CD4-positive, alpha-beta T cell treated with Interleukin-21 for 1 hour (primary cell): ENCODE measurements around the gene STRIP2.

Experiments used
- DNase-seq: peaks from one replicate; pipeline ENCODE4 v3.0.0-alpha.2; 2020

The STRIP2 gene

DNA sequence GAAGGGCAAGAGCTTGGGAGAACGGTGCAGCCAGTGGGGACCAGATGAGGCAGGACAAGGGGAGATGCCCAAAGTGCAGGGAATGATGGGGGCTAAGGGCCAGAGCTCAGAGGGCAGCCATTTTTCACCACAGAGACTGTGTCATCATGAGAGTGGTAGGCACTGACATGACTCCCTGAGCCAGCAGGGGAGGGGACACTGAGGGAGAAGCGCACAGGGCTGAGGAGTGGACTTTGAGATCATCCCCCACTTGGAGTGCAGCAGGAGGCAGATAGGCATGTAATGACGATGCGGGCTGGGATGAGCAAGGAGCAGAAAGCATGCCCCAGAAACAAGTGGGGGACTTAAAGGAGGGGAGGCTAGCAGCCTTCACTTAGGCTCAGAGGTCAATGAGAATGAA lies 62.9 kb downstream of the STRIP2 start:
- no peak for DNase-seq

DNA sequence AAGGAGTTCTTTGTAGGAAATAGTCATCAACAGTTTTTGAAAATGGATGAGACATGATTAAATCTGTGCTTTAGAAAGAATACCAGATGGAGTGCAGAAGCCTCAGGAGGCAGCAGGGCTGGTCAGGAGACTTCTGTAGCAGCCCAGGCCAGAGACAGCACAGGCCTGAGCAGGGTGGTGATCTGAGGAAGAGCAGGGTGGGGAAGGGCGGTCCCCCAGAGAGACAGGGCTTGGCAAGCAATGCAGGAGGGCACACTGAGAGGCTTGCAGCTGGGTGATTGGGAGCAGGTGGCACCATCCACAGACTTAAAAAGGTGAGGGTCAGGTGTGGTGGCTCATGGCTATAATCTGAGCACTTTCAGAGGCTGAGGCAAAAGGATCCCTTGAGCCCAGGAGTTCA lies 63.8 kb downstream of the STRIP2 start:
- DNase-seq, result no peak

DNA sequence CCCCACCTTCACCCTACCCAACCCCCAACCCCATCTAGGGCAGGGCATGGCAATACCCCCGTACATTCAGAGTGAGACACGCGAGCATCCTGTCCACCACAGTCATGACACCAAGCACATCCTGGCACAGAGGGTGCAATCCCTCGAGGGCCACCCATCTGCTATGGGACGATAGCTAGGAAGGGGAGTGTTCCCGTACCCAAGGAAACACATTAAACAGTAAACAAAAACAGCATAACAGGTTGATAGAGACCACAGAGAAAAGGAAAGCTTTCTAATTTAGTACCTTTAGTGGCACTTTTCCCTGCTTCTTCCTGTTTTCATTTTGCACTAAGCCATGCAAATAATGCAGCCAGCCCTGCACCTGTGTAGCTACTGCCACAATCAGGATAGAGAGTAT lies 65.8 kb downstream of the STRIP2 start:
- DNase-seq, result no peak

DNA sequence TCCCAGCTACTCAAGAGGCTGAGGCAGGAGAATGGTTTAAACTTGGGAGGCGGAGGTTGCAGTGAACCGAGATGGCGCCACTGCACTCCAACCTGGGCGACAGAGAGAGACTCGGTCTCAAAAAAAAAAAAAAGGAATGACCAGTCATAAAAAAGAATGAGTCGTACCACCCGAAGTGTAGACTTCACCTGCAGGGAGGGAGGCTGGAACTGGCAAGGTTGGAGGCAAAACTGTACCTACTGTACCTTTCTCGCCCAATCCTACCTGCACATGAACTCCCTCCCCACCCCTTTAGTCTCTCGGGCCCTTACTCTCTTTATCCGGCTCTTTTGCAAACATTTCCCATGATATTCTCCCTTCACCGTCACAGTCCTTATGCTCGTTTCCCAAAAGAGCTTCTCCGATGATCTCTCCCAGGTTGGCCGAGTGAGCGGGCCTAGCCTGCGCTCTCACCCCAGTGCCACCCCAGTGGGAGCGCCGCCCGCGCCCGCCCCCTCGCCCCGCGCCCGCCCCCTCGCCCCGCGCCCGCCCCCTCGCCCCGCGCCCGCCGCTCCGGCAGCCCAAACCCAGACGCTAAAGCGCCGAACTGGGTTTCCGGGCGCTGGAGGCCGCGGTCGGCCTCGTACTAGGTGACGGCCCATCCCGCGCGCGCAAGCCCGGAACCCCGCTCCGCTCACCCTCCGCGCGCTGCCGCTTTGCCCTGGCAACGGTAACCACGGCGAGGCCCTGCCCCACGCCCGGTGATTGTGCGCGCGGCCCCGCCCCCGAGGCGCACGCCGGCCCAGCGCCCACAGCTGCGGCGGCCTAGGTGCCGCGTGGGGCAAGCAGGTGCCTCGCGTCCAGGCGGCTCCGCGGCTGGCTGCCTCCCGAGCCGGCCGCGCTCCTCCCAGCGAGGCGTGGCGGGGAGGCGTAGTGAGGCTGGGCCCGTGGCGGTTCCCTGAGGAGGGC lies 67.8 kb downstream of the STRIP2 start, which contains the start of gene SMKR1:
Gene SMKR1, plus strand, starts transcription at position 772 of the 948 bp plus-strand sequence. CDS start 294 bp downstream, outside the sequence.
- DNase-seq, result peak; percentile 96

DNA sequence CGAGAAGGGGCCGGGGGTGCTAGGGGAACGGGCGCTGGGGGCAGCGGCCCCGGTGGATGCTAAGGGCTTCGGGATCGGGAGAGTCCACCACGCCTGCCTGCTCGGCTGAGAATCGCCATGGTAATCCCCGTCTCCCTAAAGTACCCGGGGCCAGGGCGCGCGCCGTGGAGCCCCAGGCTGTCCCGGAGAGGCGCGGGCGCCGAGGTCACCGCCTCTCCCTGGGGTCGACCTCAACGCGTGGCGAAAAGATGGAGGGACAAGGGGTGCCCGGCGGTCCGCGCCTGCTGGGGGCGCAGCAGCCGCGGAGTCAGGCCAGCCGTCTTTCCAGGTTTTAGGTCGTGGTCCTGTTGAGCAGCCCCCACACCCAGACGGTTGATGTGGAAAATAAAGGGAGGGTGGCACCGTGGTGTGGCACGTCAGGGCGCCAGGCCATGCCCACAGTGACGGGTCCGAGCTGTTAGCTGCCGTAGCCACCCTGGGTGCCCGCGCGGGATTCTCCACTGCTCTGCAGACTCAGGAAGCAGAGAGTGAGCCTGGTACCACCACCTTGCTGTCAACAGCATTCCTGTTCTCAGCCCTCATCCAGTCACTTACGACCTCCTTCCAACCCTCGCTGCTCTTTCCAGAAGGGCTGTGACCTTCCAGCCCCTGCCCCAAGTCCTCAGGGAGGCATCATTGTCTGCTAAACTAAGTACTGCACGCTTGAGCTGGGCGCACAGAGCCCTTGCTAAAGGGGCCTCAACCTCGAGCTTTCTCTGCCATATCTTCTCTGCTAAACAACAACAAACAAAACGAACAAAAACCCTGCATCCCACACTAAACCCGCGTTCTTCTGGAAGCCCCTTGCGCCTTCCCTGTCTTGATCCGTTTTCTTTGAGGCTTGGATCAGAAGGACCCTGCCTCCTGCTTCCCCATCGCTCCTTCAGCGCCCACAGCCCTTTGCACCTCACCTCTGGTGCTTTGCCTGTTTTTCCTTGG lies 68.8 kb downstream of the STRIP2 start:
- DNase-seq, result peak; percentile 17

DNA sequence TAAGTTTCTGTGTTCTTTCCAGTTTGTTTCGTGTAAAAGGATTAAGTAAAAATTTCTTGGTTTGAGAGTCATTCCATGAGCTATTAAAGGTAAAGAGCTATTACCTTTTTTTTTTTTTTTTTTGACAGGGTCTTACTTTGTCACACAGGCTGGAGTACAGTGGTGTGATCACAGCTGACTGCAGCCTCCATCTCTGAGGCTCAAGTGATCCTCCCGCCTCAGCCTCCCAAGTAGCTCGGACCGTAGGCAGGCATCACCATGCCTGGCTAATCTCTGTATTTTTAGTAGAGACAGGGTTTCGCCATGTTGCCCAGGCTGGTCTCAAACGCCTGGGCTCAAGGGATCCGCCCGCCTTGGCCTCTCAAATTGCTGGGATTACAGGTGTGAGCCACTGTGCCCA lies 69.5 kb downstream of the STRIP2 start:
- DNase-seq, result no peak

DNA sequence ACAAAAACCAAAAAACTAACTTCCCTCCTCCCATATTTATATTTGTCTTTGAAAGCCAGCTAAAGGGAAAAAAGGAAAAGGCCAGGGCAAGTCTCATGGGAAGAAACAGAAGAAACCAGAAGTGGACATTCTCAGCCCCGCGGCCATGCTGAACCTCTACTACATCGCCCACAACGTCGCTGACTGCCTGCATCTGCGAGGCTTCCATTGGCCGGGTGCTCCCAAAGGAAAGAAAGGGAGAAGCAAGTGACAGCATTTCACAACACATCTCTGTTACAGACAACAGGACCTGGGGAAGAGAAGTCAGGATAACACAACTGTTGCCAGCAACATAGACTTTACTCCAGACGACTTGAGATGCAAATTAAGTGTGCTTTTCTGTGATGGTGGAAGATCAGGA lies 78.0 kb downstream of the STRIP2 start:
- no peak for DNase-seq

DNA sequence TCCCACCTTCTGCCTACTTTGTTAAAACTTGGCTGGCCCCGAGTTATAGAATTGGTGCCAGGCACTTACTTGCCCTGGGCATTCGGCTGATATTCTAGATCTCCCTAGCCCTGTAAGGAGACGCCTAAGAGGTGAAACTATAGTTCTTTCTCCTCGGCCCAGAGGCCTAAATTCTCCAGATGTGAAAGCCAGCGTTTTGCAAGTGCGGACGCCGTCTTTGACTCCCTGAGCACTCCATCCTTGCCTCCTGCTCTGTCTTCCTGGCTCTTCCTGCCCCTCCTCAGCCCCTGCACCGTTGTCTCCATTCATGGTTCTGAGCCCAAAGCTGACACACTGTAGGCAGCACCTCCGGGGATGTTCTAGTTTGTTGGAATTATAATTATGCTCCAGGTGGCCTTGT lies 79.3 kb downstream of the STRIP2 start:
- no peak for DNase-seq

DNA sequence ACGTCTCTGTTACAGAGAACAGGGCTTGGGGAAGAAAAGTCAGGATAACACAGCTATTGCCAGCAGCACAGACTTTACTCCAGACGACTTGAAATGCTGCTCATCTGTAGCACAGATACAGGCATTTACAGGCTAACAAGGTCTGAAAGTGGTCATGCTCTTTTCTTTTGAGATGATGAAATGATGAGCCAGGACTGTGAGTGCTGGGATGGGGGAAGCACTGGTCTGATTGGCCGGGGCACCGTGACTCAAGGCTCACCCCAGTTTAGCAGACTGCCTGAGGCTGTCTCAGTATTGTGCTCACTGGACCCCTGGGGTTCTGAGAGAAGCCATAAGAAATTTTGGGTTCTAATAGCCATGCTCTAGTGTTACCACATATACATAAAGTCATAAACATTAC lies 80.5 kb downstream of the STRIP2 start:
- no peak for DNase-seq

DNA sequence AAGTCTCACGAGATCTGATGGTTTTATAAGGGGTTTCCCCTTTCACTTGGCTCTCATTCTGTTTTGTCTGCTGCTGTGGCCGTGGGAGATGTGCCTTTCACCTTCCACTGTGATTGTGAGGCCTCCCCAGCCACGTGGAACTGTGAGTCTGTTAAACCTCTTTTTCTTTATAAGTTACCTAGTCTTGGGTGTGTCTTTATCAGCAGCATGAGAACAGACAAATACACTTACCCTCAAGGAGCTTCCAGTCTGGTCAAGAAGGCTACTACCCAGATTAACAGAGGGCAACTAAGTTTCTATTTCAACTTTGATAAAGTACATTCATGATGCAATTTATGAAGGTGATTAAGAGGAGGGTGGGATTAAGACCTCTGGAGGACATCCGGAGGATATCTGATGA lies 81.1 kb downstream of the STRIP2 start:
- DNase-seq, result no peak

DNA sequence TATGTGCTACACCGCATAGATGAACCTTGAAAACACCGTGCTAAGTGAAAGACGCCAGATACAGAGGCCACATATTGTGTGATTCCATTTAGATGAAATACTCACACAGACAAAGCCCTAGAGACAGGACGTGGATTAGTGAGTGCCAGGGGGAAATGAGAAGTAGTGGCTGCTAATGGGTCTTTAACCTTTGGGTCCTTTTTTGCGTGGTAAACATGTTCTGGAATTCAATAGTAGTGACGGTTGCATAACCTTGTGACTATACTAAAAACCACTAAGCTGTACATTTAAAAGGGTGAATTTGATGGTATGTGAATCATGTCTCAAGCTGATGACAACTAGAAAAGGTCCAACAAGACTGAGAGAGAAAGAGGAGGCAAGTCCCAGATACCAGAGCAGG lies 83.7 kb downstream of the STRIP2 start:
- no peak for DNase-seq

DNA sequence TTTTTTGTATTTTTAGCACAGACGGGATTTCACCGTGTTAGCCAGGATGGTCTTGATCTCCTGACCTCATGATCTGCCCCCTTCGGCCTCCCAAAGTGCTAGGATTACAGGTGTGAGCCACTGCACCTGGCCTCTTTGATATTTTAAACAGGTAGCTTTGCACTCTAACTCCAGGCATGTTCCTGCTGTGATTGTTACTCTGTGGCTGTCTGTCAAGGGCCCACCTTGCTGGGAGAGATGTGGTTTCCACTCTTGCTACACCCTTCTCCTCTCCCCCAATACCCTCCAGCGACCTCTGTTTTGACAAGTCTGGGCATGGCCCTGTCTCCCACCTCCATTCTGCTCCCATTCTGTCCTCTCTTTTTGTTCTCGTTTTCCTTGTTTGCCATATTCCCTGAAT lies 85.2 kb downstream of the STRIP2 start:
- no peak for DNase-seq

DNA sequence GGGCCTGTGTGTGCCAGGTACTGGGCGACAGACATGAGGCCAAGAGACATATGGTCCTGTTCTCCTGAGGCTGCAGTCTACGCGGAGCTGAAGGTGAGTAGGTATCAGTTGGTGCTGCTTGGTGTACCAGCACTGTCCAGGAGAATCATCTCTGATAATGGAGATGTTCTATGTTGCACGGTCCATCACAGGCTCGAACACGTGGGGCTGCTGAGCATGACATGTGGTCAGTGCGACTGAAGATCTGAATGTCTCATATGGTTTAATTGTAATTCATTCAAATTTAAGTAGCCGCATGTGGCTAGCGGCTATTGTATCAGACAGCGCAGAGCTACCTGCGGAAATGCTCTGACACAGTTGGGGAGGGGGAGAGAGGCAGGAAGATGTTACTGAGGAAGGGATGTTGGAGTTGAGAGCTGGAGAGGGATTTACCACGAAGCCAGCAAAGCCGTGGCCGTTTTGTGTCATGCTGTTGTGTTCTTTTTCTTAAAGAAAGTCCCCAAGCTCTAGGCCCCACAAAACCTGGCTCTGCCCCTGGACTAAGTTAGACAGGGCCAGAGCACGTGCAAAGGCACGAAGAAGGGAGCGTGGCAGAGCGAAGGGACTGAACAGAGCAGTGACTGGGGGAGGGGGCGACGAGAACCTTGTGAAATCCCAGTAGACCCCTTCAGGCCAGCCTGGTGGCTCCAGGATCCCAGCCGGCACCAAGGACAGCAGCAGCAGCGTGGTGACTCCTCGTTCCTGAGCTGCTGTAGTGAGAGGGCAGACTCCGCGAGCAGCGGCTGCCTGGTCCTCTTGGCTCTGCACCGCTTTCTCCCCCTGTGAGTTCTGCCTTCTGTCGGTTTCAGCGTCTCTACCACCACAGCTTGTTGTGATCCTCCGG lies 88.1 kb downstream of the STRIP2 start:
- DNase-seq, result no peak

DNA sequence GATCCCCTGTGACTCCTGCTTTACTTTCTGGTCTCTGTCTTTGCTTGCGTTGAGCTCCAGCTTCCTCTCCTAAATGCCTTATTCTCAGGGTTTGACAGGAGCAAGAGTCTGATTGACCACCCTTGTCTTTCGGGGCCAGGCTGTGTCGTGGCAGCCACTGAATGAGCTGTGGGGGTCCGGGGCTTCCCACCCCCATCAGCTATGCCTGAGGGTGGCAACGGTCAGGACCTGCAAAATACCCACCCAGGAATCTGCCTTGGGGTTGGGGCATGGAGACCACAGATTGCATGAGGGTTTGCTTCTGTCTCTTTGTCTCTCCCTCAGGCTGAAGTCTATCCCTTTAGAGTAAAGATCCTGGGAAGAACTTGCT lies 88.7 kb downstream of the STRIP2 start:
- DNase-seq, result no peak

DNA sequence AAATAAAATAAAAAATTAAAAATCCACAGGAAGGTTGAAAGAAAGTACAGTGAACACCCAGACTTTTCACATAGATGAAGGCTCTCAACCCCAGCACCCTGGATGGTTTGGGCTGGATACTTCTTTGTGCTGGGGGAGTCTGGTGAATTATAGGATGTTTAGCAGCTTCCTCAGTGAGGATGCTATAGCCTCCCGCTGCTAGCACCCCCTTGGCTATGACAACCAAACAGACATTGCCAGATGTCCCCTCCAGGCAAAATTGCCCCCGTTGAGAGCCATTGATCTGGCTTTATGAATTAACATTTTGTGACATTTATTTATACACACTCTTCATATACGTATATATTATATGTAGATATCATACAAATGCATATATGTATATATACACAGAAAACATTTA lies 89.7 kb downstream of the STRIP2 start:
- DNase-seq, result no peak

DNA sequence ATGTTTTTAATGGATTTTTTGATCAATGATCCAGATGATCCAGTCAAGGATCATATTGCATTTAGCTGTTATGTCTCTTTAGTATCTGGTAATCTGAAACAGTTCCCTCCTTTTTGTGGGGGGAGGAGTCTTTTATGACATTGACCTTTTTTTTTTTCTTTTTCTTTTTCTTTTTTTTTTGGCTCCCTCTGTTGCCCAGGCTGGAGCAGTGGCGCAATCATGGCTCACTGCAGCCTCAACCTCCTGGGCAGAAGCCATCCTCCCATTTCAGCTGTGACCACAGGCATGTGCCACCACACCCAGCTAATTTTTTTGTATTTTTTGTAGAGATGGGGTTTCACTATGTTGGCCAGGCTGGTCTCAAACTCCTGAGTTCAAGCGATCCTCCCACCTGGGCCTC lies 90.2 kb downstream of the STRIP2 start:
- DNase-seq, result peak; percentile 13

DNA sequence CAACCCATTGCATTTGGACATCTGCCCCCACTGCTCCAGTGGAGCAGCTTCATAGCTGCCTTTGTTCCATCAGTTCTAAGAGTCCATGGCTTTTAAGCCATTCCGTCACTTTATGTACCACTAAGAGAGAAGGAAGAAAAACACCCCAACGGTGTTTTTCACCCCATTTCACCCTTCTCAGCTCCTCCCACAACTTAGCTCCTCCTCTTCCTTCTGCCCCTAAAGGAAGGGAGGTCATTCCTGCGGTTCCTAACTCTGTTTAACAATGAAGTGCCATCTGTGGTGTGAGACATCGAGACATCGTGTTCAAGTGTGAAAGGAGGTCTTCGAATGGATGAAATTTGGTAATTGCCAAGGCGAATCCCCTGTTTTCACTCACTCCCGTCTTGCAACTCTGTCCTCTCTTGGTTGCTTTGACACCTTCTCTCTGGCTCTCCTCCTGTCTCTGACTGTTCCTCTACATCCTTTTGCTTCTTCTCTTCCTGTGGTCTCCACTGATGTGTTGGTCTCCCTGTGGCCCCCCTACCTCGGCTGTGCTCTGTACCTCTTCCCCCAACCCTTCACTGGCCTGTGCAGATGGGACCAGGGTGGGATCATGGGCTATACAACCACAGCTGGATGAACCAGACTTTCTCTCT lies 91.1 kb downstream of the STRIP2 start:
- DNase-seq, result no peak

DNA sequence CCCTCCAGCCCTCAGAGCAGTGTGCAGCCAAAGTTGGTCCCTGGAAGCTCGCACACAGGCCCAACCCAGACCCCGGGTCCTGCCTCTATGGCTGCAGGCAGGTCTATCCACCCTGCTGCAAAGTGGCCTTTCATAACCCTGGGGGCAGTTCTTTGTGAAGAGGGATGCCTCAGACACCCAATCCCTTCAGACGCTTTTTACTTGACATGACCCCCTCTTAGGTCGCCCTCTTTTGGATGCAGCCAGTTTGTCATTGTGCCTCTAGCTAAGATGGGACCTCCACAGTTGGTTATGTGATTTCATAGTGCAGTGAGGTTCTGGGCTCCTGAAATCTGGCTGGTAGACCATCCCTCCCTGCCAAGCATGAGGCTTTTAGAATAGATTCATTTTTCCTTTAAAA lies 95.4 kb downstream of the STRIP2 start:
- no peak for DNase-seq

DNA sequence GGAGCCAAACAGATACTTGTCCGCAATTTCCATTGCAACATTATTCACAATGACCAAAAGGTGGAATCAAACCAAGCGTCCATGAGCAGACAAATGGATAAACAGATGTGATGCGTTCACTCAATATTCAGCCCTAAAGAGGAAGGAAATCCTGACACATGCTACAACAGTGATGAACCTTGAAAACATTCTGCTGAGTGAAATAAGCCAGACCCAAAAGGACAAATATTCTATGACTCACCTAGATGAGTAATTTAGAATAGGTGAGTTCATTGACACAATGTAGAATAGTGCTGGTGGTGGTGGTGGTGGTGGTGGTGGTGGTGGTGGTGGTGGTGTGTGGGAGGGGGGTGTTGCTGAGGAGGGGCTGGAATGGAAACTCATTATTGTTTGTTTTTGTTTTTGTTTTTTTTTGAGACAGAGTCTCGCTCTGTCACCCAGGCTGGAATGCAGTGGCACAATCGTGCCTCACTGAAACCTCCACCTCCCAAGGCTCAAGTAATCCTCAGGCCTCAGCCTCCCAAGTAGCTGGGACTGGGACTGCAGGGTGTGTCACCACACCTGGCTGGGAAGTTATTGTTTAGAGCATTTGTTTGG lies 96.7 kb downstream of the STRIP2 start:
- DNase-seq, result no peak

DNA sequence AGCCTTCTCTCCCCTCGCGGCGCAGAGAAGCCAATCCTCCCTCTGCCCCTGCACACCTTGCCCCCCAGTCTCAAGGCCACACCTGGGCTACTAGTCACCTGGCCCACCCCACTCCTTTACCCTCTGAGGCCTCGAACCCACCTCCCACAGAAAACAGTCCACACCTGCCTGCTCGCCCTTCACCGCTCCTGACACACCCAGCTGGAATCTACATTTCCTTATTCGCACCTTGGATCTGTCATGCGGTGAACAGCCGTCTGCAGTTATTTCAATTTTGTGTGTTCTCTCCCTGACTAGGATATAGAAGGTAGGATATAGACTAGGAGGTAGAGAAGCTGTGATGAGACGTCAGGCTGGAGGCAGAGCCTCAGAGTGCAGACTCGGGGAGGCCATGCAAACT lies 97.5 kb downstream of the STRIP2 start:
- DNase-seq, result no peak

DNA sequence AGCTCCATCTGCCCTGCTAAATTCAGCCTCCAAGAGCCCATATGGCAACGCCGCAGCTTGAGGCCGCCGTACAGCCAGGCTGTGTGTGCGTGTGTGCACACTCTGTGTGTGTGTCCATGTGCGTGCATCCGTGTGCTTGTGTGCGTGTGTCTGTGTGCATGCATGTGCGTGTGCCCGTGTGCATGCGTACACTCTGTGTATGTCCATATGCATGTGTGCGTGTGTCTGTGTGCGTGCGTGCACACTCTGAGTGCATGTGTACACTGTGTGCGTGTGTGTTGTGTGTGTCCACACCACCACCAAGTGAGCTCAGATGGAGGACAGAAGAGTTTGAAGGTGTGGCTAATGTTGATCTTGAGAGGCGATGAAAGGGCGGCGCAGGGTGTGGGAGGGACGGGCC lies 98.1 kb downstream of the STRIP2 start:
- DNase-seq, result no peak
